Esophagus squamous epithelium (tissue), 4 donors: ENCODE data around the gene DNASE2.

ENCODE experiments used
- POLR2A ChIP-seq, 4 donors: fragments of 450-650 bp; IDR thresholded peaks; one replicate each; pipeline ENCODE4 v1.6.1; 2017; ENCODE audit warnings: antibody characterized with exemption in 4 of 4, mild to moderate bottlenecking in 4 of 4, moderate library complexity in 3 of 4
- TF ChIP-seq, protein P1 (sequence below), 6 experiments: fragments of 450-650 bp in 4 of 6; fragments of 200-600 bp in 2 of 6; sonication (generic) in 2 of 6; IDR thresholded peaks; one replicate each; pipeline ENCODE4 v1.5.1; 2016 to 2019; ENCODE audit warnings: antibody characterized with exemption in 6 of 6, mild to moderate bottlenecking in 4 of 6, moderate library complexity in 4 of 6

GRCh38 chr19:12886969-12887747 is 5.9 kb upstream of the DNASE2 start, which contains the start of gene KLF1:
- TF ChIP-seq, protein P1, sequence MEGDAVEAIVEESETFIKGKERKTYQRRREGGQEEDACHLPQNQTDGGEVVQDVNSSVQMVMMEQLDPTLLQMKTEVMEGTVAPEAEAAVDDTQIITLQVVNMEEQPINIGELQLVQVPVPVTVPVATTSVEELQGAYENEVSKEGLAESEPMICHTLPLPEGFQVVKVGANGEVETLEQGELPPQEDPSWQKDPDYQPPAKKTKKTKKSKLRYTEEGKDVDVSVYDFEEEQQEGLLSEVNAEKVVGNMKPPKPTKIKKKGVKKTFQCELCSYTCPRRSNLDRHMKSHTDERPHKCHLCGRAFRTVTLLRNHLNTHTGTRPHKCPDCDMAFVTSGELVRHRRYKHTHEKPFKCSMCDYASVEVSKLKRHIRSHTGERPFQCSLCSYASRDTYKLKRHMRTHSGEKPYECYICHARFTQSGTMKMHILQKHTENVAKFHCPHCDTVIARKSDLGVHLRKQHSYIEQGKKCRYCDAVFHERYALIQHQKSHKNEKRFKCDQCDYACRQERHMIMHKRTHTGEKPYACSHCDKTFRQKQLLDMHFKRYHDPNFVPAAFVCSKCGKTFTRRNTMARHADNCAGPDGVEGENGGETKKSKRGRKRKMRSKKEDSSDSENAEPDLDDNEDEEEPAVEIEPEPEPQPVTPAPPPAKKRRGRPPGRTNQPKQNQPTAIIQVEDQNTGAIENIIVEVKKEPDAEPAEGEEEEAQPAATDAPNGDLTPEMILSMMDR (IDR thresholded peaks at IDR 0.05), result no peak
- TF ChIP-seq POLR2A (IDR thresholded peaks at IDR 0.05), result no peak
